Left ventricle myocardium inferior (tissue), 1 donor: ENCODE results near the gene PARP11. TPM values are rescaled to one million over a fixed set of nuclear protein-coding genes. Genes with fewer than 3 reads are reported as not detected.
"Not testable (repeated sequence)": the region's sequence is repeated elsewhere in the genome, so short reads cannot be mapped to it uniquely, and the experiment has no call there.

Experiments used
- DNase-seq: peaks from one replicate; pipeline ENCODE4 v3.0.0-alpha.2; 2020
- H3K27ac ChIP-seq: fragments of 200-600 bp; replicated peaks from 2 replicates; pipeline ENCODE4 v1.8.0; 2021
- H3K27me3 ChIP-seq: fragments of 200-600 bp; 2 replicates; pipeline ENCODE4 v1.8.0; 2021; ENCODE audit warnings: low read depth
- H3K36me3 ChIP-seq: fragments of 200-600 bp; 2 replicates; pipeline ENCODE4 v1.8.0; 2021
- H3K4me1 ChIP-seq: fragments of 200-600 bp; 2 replicates; pipeline ENCODE4 v1.8.0; 2021
- H3K4me3 ChIP-seq: fragments of 200-600 bp; 2 replicates; pipeline ENCODE4 v1.8.0; 2021; ENCODE audit warnings: mild to moderate bottlenecking, moderate library complexity
- H3K9me3 ChIP-seq: fragments of 200-600 bp; replicated peaks from 2 replicates; pipeline ENCODE4 v1.8.0; 2021
- intact Hi-C: fragments of 100-400 bp; cut with micrococcal nuclease; formaldehyde crosslinking; loops from one replicate; pipeline ENCODE4 v1.11.0; 2022
- total RNA-seq: library from RNA; stranded (reverse); fragmentation: NEBNext Ultra II Directional; extraction: Animal tissue kit (Norgen Biotek cat#: 25700); gene quantifications from one replicate; pipeline ENCODE4 v1.2.1, GENCODE V29; 2021
- TF ChIP-seq, protein P1 (sequence below): fragments of 200-600 bp; IDR thresholded peaks from 2 replicates; pipeline ENCODE4 v1.8.0; 2021; ENCODE audit warnings: antibody characterized with exemption, mild to moderate bottlenecking, borderline replicate concordance
- donor health status: DM: no; HTN: yes; CAD: no; lungs with severe emphysema.

Gene PARP11
- total RNA-seq, 1 donor from 2014 or later = 4.7 TPM

DNA sequence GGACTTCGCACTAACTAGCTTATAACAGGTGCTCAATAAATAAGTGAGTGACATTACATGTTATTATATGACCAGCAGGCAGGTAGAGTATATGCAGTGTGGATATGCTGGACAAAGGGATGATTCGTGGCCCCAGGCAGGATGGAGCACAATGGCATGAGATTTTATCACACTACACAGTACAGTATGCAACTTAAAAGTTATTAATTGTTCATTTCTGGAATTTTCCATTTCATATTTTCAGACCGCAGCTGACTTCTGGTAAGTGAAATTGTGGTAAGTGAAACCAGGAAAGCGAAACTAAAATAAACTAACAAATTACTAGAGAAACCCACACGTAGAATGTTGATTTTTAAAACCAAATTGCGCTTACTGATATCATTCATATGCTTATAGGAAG is 3.3 kb downstream of the PARP11 start:
- Histone ChIP-seq H3K4me1 (peaks cover 33% of the 10 kb centered on the region), H3K9me3 (peaks cover 18% of the 10 kb centered on the region), H3K36me3 (peaks cover 6% of the 10 kb centered on the region), H3K27ac (no peak overlapping the region), H3K27me3 (no peaks in the 10 kb centered on the region), H3K4me3 (no peak overlapping the region)
- intact Hi-C loops = no loop called here
- no peak for DNase-seq
- TF ChIP-seq, protein P1, sequence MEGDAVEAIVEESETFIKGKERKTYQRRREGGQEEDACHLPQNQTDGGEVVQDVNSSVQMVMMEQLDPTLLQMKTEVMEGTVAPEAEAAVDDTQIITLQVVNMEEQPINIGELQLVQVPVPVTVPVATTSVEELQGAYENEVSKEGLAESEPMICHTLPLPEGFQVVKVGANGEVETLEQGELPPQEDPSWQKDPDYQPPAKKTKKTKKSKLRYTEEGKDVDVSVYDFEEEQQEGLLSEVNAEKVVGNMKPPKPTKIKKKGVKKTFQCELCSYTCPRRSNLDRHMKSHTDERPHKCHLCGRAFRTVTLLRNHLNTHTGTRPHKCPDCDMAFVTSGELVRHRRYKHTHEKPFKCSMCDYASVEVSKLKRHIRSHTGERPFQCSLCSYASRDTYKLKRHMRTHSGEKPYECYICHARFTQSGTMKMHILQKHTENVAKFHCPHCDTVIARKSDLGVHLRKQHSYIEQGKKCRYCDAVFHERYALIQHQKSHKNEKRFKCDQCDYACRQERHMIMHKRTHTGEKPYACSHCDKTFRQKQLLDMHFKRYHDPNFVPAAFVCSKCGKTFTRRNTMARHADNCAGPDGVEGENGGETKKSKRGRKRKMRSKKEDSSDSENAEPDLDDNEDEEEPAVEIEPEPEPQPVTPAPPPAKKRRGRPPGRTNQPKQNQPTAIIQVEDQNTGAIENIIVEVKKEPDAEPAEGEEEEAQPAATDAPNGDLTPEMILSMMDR = no peak

DNA sequence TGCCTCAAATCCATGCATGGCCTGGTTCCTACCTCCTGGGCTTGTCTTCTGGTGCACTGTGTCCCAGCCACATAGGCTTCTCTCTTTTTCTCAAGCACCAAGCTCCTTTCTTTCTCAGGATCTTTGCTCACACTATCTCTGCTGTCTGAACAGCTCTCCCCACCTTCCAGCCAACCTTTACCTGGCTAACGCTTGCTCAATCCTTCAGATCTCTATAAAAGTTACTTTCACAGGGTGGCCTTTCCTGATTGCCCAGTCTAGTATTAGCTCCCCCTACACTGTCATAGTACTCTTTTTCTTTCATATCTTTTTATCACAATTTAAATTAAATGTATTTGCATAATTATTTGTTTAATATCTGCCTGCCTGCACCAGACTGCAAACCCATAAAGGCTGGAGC is 3.8 kb downstream of the PARP11 start:
- no peaks in the 10 kb centered on the region for H3K27me3 ChIP-seq
- TF ChIP-seq, protein P1 = no peak
- DNase-seq = no peak
- H3K36me3 ChIP-seq = peaks cover 6% of the 10 kb centered on the region
- intact Hi-C loops = no loop called here
- H3K9me3 ChIP-seq = peaks cover 22% of the 10 kb centered on the region
- H3K4me3 ChIP-seq = no peak overlapping the region
- peaks cover 33% of the 10 kb centered on the region for H3K4me1 ChIP-seq
- H3K27ac ChIP-seq = no peak overlapping the region

DNA sequence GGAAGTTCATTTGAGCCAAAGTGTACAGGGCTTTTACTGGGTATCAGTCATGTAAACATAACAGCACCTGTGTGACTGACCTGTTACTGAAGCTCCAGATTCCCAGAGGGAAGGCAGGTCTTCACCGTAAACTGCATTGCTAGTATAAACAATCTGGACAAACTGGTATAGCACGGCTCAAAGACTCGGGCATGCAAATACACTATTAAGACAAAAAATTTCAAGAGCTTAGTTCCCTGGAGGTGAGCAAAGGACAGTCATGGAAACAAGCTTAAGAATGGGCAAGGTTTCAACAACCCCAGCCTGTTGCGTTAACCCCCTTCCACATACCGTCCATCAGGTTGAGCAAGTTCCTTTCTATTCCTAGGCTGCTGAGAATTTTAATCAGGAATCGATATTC is 9.4 kb downstream of the PARP11 start:
- Histone ChIP-seq H3K4me3 (no peak overlapping the region), H3K4me1 (no peaks in the 10 kb centered on the region), H3K9me3 (peaks cover 22% of the 10 kb centered on the region), H3K27ac (no peak overlapping the region), H3K36me3 (peaks cover 31% of the 10 kb centered on the region), H3K27me3 (no peaks in the 10 kb centered on the region)
- no peak for DNase-seq
- TF ChIP-seq, protein P1 = no peak
- intact Hi-C loops = no loop called here

DNA sequence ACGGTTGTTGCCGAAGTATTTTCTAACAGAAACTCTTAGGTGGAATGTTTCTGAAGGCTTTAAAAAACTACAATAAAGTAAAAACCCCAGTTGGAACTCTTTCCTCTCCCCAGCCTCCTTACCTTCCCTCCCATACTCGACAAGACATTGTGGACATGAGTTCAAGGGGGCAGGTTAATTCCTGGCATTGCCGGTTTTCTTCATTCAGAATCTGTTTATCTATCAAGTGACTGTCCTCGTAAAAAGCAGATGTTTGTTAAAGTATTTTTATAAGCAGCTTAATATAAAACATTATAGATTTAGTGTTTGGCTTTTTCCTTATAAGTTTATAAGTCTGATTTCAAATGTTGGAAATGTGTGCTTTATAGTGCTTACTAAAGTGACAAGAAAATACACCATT is 30.7 kb downstream of the PARP11 start:
- intact Hi-C loops = no loop called here
- no peaks in the 10 kb centered on the region for H3K27me3 ChIP-seq
- peaks cover 10% of the 10 kb centered on the region for H3K4me1 ChIP-seq
- TF ChIP-seq, protein P1 = no peak
- DNase-seq = no peak
- peaks cover 3% of the 10 kb centered on the region for H3K9me3 ChIP-seq
- no peaks in the 10 kb centered on the region for H3K36me3 ChIP-seq
- H3K27ac ChIP-seq = no peak overlapping the region
- no peak overlapping the region for H3K4me3 ChIP-seq

DNA sequence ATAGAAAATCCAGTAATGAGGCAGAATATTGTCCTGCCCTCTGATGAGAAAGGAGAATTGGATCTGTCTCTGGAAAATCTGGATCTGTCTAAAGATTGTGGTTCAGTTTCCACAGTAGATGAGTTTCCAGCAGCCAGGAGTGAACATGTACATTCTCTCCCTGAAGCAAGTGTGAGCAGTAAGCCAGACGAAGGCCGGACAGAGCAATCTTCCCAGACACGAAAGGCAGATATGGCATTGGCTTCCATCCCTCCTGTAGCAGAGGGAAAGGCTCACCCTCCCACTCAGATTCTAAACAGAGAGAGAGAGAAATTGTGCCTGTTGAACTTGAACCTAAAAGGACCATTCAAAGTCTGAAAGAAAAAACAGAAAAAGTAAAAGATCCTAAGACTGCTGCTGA is 31.4 kb downstream of the PARP11 start:
- H3K4me1 ChIP-seq = peaks cover 10% of the 10 kb centered on the region
- H3K27me3 ChIP-seq = no peaks in the 10 kb centered on the region
- H3K27ac ChIP-seq = no peak overlapping the region
- no peak for DNase-seq
- no peaks in the 10 kb centered on the region for H3K9me3 ChIP-seq
- H3K36me3 ChIP-seq = no peaks in the 10 kb centered on the region
- no peak overlapping the region for H3K4me3 ChIP-seq
- TF ChIP-seq, protein P1 = no peak
- intact Hi-C loops = no loop called here

DNA sequence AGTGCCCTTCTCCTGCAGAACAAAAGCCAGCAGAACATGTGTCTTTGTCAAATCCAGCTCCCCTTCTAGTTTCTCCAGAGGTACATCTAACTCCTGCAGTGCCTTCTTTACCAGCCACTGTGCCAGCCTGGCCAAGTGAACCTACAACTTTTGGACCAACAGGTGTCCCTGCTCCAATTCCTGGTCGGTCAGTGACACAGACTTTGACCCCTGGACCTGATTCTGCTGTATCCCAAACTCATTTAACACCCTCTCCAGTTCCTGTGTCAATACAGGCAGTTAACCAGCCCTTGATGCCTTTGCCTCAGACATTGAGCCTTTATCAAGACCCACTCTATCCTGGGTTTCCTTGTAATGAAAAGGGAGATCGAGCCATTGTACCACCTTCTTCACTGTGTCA is 32.4 kb downstream of the PARP11 start:
- peaks cover 10% of the 10 kb centered on the region for H3K4me1 ChIP-seq
- H3K9me3 ChIP-seq, H3K36me3 ChIP-seq, H3K27me3 ChIP-seq, H3K27ac ChIP-seq, intact Hi-C loops, DNase-seq, H3K4me3 ChIP-seq: not testable (repeated sequence)

DNA sequence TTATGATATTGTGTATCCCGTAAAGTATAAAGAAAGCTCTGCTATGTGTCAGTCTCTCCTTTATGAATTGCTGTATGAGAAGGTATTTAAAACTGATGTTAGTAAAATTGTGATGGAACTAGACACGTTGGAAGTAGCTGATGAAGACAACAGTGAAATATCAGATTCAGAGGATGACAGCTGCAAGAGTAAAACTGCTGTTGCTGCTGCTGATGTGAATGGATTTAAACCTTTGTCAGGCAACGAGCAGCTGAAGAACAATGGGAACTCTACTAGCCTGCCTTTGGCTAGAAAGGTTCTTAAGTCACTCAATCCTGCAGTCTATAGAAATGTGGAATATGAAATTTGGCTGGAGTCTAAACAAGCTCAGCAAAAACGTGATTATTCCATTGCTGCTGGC is 33.5 kb downstream of the PARP11 start:
- H3K27me3 ChIP-seq, intact Hi-C loops, H3K27ac ChIP-seq, H3K36me3 ChIP-seq, DNase-seq, H3K4me3 ChIP-seq, H3K9me3 ChIP-seq: not testable (repeated sequence)
- peaks cover 11% of the 10 kb centered on the region for H3K4me1 ChIP-seq

DNA sequence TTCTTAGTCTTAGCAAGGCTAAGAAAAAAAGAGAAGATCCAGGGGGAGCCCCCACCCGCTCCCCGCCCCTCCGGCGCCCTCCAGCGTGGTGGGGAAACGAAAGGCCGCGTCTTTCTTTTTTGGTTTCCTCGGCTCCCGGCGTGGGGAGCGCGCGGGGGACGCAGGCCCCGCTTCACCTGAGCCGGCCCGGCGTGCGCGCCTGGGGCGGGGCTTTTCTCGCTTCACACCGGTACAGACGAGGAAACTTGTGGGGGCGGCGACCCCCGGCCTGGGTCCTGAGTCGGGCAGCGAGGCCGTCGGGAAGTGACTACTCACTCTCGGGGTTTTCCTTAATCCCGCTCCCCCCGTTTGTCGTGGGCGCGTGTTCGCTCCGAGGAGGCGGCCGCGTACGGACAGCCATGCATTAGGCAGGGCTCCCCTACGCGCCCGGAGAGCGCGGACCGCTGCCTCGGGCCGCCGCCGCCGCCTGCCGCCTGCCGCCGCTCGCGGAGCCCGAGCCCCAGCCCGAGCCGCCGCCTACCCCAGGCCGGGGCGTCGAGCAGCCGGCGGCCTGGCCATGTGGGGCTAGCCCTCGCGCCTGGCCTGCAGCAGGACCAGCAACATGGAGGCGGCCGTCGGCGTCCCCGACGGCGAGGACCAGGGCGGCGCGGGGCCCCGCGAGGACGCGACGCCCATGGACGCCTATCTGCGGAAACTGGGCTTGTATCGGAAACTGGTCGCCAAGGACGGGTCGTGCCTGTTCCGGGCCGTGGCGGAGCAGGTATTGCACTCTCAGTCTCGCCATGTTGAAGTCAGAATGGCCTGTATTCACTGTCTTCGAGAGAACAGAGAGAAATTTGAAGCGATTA is 34.3 kb downstream of the PARP11 start:
- intact Hi-C loops, H3K4me3 ChIP-seq, DNase-seq, H3K27ac ChIP-seq, H3K9me3 ChIP-seq, H3K36me3 ChIP-seq, H3K27me3 ChIP-seq: not testable (repeated sequence)
- peaks cover 14% of the 10 kb centered on the region for H3K4me1 ChIP-seq
